Lung microvascular endothelial cell (primary cell): ENCODE measurements around the gene ZYG11B. TPM values are rescaled to one million over a fixed set of nuclear protein-coding genes. Genes with fewer than 3 reads are reported as not detected.
"Not testable (repeated sequence)": the region's sequence is repeated elsewhere in the genome, so short reads cannot be mapped to it uniquely, and the experiment has no call there.

Experiments
- DNase-seq, 2 donors: peaks; one replicate each; pipeline versions ENCODE4 v3.0.0 to v3.0.0-alpha.2; 2010; ENCODE audit warnings: low read depth in 2 of 2
- total RNA-seq: library from RNA; depleted of rRNA; stranded (reverse); fragments of >200 nt; gene quantifications from 2 replicates; pipeline ENCODE4 v1.2.1, GENCODE V29; 2014

The ZYG11B gene
- total RNA-seq, 1 donor from 2014 or later = 25.8 TPM

DNA sequence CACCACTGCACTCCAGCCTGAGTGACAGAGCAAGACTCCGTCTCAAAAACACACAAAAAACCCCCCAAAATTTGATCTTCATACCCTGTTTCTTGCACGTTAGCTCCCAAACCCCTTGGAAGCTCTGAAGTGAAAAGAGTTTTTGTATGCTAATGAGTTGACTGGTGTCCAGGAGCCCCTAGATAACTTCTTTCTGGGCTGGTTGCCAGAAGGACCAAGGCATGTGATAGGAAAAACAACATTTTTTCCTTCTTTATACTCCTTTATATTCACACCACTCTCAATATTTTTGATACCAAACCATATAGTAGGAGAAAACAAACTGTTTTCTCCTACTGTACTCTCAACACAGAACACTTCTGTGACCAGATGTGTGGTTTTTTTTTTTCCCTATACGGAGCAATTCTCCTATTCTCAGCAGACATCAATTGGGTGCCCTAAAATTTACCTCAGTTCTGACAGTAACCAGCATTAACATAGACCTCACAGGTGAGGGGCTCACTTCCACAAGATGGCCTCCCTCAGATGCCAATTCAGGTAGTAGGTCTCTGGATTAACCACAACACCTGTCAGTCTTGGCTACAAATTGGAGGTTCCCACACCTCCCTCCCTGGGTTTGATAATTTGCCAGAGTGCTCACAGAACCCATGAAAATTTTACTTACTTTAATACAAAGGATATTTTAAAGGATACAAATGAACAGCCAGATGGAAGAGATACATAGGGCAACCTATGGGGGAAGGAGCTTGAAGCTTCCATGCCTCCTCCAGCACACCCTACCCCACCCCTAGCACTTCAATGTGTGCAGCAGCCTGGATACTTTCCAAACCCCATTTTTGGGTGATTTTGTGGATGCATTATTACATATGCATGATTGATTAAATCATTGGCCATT, 25.6 kb downstream of the ZYG11B start:
- DNase-seq = peak; percentile 2 to 70

DNA sequence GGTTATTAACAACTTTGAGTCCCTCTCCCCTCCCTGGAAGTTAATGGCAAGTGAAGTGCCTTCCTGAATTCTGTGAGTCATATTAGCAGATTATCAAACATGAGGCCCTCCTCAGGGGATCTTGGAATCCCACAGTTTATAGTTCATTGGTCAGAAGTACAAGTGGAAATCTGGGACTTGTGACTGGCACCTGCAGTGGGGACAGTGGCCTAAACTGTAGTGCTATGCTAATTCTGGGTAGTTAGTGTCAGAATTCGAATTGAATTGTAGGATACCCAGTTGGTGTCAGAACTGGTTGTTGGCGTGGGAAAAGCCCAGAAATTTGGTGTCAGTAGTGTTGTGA, 26.2 kb downstream of the ZYG11B start:
- DNase-seq = no peak

DNA sequence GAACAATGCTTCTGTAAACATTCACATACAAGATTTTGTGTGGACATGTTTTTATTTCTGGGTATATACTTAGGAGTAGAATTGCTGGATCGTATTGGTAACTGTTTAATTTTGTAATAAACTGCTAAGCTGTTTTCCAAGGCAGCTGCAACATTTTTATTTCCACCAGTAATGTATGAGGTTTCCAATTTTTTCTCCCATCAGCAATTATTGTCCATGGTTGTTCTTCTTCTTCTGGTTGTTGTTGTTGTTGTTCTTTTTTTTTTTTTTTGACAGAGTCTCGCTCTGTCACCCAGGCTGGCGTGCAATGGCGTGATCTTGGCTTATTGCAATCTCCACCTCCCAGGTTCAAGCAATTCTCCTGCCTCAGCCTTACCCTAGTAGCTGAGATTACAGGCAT, 26.9 kb downstream of the ZYG11B start:
- DNase-seq = no peak

DNA sequence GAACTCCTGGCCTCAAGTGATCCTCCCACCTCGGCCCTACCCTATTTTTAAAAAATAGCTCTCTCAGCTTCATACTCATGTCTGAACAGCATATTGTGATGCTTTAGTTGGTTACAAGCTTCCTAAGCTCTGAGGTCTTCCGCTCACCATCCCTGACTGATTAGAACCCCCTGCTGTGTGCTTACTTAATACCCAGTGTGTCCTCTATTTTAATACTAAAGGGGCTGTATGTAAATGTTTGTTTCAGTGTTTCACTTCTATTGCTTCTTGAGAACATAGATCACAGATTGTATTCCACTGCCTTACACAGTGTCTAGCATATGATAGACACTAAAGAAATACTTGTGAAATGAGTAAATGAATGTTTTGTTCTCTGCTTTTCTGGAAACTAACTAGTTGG, 29.8 kb downstream of the ZYG11B start:
- no peak for DNase-seq

DNA sequence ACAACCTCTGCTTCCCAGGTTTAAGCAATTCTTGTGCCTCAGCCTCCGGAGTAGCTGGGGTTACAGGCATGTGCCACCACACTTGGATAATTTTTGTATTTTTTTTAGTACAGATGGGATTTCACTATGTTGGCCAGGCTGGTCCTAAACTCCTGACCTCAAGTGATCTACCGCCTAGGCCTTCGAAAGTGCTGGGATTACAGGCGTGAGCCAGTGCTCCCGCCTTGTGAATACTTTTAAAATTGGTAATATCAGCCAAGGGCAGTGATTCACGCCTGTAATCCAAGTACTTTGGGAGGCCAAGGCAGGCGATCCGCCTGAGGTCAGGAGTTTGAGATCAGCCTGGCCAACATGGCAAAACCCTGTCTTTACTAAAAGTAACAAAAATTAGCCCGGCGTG, 33.7 kb downstream of the ZYG11B start:
- no peak for DNase-seq

DNA sequence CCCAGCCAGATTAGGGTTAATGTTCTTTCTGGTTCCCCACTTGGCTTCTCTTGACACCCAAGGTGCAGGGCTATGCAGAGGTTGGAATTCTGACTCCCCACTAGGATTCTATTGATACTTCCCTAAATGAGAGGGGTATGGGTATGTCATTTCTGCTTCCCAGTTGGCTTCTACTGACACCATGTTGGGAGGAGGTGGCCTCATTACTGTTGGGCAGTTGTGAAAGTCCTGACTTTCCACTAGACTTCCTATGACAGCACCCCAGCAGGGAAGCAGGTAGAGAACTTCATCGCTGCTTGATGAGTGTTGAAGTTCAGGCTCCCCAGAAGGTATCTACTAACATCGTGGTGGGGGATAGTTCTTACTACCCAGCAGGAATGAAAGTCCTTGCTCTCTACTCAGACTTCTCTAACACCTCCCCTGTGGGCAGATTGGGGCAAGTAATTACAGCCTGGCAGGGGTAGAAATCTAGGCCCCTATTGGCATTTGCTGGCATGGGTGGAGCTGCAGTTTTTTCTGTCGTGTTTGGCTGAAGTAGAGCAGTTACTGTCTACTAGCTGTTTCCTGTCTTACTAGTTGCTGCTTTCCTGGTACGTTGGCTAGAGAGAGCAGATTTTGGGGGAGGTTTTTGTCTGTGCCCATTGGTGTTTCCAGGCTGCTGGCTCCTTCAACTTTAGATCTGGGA, 41.5 kb downstream of the ZYG11B start:
- DNase-seq = no peak

DNA sequence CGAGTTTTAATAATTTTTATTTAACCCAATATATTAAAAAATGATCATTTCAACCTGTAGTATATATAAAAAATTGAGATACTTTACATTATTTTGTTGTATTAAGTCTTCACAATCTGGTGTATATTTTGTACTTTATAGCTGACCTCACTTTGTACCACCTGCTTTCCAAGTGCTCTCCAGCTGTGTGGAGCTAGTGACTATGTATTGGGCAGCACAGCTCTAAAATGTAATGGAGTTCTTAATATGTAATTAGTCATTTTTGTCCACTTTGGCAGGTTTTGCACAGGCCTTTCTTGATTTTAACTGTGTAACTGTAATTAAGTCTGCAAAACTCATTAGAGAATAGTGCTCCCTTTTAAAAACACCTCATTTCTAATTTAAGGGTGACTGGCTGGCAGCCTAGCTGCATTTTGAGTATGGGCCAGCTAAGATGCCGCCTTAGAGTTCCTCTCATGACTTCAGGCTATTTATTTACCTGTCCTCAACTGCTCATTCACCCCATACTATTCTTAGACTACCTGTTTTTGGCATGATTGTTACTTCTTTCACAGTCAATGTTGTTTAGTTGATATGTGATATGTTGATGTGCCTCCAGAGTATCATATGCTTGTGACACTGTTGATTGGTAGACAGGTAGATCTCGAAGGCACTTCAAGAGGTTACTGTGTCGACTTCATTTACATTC, 43.2 kb downstream of the ZYG11B start:
- DNase-seq = no peak

DNA sequence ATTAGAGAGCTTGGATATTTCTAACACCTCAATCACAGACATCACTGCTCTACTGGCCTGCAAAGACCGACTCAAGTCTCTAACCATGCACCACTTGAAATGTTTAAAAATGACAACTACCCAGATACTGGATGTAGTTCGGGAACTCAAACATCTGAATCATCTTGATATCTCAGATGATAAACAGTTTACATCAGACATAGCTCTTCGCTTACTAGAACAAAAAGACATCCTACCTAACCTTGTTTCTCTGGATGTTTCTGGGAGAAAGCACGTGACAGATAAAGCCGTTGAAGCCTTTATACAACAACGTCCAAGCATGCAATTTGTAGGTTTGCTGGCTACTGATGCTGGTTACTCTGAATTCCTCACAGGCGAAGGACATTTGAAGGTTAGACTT, 45.1 kb downstream of the ZYG11B start:
- no peak for DNase-seq

DNA sequence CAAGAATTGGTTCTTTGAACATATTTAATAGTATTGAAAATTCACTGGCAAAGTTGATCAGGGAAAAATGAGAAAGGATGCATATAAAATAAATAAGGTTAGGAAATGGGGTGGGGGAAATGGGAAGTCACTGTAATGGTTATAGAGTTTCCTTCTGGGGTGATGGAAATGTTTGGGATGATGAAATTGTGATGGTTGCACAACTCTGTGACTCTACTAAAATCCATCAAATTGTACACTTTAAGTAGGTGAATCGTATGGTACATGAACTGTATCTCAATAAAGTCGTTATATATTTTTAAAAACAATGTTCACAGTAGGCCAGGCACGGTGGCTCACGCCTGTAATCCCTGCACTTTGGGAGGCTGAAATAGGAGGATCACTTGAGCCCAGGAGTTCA, 59.9 kb downstream of the ZYG11B start:
- DNase-seq = no peak

DNA sequence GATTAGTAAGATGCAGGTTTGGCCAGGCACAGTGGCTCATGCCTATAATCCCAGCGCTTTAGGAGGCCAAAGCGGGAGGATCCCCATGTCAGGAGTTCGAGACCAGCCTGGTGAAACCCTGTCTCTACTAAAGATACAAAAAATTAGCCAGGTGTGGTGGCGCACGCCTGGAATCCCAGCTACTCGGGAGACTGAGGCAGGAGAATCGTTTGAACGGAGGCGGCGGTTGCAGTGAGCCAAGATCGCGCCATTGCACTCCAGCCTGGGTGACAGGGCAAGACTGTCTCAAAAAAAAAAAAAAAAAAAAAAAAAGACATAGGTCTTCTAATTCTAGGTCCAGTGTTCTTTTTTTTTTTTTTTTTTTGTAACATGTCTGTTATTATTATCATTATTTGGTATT, 64.2 kb downstream of the ZYG11B start:
- DNase-seq = not testable (repeated sequence)

DNA sequence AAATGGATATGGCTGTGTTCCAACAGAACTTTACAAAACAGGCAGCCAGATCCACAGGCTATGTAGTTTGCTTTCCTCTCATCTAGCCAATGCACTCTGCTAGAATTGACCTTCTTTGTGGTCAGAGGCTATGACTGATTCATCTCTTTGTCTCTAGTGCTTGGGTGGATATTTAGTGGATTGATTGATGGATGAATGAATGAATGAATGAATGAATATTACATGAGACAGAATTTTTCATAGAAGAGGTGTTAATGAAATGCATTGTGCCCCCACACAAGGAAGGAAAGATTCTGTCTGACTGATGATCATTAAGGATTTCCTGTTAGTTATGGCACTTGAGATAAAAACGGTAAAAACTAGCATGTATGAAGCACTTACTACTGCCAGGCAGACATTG, 65.8 kb downstream of the ZYG11B start:
- DNase-seq = peak; percentile 69 to 94

DNA sequence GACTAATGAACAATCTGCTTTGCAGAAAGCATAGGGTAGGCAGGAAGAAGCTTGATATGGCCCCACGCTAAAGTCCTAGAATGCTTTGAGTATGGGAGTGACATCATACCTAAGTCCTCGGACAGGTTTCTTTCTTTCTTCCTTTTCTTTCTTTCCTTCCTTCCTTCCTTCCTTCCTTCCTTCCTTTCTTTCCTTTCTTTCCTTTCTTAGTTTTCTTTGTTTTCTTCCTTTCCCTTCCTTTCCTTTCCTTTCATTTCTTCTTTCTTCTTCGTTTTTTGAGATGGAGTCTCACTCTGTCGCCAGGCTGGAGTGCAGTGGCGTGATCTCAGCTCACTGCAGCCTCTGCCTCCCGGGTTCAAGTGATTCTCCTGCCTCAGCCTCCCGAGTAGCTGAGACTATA, 67.5 kb downstream of the ZYG11B start:
- DNase-seq = not testable (repeated sequence)

DNA sequence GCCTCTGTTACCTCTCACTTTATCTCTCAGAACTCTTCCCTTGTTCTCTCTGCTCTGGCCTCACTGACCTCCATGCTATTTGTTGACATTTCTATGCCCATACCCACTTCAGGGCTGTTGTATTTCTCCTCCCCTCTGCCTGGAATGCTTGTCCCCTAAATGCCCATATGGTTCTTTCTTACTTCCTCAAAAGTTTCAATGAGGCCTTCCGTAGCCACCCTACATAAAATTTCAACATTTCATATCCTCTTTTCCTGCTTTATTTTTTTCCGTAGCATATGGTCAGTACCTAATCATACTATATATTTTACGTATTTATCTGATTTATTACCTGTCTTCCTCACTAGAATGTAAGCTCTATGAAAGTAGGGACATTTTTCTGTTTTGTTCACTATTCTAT, 69.2 kb downstream of the ZYG11B start:
- DNase-seq = no peak

DNA sequence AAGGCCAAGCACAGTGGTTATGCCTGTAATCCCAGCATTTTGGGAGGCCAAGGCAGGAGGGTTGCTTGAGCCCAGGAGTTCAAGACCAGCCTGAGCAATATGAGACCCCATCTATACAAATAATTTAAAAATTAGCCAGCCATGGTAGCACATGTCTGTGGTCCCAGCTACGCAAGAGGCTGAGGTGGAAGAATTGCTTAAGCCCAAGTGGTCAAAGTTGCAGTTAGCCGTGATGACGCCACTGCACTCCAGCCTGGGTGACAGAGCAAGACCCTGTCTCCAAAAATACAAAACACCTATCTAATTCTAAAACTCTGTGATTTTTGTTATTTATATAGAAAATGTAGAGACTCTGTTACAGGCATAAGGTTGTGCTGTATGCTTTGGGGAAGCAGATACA, 72.1 kb downstream of the ZYG11B start:
- no peak for DNase-seq

DNA sequence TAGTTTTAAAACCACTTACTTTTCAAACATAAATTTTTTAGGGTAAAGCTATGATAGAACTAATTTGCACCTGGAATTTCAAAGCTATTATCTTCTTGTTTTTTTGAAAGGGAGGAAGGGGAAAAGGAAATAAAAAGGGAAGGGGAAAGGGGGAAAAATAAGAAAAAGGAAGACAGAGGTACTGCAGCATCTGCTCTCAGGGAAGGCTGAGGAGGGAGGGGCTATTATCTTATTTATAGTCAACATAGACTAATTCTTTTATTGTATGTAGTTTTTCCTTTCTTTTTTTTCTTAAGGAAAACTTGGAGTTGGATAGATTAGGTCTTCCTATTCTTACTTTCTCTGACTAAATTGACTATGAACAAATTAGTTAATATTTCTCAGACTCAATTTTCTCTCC, 74.8 kb downstream of the ZYG11B start:
- DNase-seq = no peak

DNA sequence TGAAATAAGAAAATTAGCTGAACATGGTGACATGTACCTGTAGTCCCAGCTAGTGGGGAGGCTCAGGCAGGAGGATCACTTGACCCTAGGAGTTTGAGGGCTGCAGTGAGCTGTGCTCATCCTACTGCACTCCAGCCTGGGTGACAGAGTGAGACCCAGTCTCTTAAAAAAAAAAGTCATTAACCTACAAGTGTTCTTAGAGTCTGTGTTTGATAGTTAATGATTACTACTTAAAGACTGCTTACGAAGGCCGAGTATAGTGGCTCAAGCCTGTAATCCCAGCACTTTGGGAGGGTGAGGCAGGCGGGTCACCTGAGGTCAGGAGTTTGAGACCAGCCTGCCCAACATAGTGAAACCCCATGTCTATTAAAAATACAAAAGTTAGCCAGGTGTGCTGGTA, 77.8 kb downstream of the ZYG11B start:
- DNase-seq = not testable (repeated sequence)

DNA sequence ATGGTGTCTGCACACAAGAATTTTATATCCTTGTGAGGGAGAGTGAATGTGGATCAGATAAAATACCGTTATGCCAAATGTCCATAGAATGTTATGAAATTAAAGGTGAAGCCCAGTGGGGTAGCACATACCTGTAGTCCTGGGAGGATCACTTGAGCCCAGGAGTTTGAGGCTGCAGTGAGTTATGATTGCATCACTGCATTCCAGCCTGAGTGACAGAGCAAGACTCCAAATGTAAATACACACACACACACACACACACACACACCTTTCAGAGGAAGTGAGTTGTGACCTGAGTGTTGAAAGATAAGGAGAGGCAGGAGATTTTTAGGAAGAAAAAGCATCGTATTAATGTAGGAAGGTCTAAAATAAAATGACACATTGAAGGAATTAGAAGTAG, 88.2 kb downstream of the ZYG11B start:
- DNase-seq = no peak

DNA sequence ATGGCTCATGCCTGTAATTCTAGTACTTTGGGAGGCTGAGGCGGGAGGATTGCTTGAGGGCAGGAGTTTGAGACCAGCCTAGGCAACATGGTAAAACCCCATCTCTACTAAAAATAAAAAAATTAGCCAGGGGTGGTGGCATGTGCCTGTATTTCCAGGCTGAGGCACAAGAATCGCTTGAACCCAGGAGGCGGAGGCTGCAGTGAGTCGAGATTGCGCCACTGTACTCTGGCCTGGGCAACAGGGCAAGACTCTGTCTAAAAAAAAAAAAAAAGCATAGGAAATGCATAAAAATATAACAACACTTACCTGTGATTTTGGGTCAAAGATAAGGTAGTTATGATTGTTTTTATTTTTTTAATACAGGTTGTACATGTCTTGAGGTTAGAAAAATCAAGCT, 94.6 kb downstream of the ZYG11B start:
- DNase-seq = not testable (repeated sequence)

DNA sequence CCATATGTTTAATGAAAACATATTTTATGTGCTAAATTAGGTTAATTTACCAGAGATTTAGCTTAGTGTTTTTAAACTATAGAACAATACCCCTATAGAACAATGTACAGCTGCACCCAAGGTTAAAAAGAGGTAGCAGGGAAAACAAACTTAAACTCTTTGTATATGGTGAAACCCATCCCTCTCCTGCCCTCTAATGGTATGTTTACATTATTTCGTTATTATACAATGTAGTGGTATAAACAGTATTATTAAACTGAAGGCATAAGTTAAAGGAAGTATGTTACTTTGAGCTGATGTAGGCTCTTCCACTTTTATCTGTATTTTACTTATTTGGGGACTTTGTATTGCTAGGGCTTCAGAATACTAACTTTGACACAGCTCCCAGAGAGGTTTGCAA, 99.6 kb downstream of the ZYG11B start:
- DNase-seq = peak; percentile 11 to 33

DNA sequence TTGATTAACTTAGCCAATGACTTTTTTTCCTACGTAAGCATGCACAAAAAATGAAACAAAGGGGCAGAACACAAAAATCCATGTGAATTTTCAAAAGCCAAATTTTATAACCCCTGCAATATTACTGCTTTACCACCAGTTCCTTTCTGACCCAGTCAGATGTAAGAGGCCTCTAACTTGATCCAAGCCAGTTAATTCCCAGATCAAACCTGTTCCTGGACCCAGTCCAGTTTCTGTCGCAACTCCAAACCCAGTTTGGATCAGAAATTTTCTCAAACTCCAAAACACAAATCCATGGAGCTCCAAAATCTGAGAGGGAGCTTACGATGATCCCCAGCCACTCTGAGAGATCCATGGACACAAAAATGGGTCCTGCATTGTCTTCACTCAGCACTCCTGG, 108.5 kb downstream of the ZYG11B start:
- DNase-seq = no peak

DNA sequence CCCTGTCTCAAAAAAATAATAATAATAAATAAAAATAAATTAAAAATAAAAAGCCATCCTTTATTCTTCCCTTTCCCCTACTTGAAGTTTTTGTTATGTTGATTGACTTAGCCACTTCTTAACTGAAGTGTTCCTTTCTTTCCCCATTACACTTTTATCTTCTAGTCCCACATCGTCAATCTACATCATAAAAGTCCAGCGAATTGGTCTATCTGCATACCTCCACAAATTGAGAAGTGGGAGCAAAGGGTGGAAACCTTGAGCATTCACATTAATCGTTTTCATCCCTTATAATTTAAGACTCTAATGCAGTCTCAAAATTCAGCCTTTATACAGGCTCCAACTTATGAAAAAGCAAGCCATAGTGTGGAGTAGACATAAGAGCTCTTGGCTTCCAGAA, 109.8 kb downstream of the ZYG11B start:
- no peak for DNase-seq

DNA sequence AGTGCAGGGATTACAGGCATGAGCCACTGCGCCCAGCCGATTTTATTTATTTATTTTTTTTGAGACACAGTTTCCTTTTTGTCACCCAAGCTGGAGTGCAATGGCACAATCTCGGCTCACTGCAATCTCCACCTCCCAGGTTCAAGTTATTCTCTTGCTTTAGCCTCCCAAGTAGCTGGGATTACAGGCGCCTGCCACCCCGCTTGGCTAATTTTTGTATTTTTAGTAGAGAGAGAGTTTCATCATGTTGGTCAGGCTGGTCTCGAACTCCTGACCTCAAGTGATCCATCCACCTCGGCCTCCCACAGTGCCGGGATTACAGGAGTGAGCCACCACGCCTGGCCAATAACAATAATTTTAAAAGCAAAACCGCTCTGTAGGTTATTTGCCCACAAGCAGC, 112.9 kb downstream of the ZYG11B start:
- DNase-seq = not testable (repeated sequence)
